HCT116 (cell line): ENCODE results near the gene SLC34A3. TPM values are rescaled to one million over a fixed set of nuclear protein-coding genes. Genes with fewer than 3 reads are reported as not detected.

ENCODE experiments used
- ATAC-seq: fragments of 200-7000 bp; cut with Tn5 transposase; 2 replicates; pipeline ENCODE4 v1.9.1; 2020; ENCODE audit warnings: mild to moderate bottlenecking, moderate library complexity
- BruUV-seq: library from RNA; stranded (reverse); fragments of 400-500 nt; replicated peaks from 2 replicates; lab custom pipeline; 2021; lab: Mats Ljungman, UMichigan
- CTCF ChIA-PET: fragments of 300-600 bp; sonication (Branson Sonifier 250); formaldehyde crosslinking; loops from one replicate; lab custom pipeline; 2021; ENCODE audit warnings: antibody characterized with exemption; lab: Charles Lee
- POLR2A ChIA-PET: fragments of 300-600, 350-600 bp; sonication (Branson Sonifier 250); formaldehyde crosslinking; loops from one replicate; lab custom pipeline; 2021; ENCODE audit warnings: antibody characterized with exemption; lab: Charles Lee
- RAD21 ChIA-PET, 2 experiments: fragments of 300-600 bp; sonication (Branson Sonifier 250); formaldehyde crosslinking; loops; one replicate each; lab custom pipeline; 2023; ENCODE audit warnings: low total read pairs in 2 of 2; ENCODE audit not compliant: uncharacterized antibody in 2 of 2, unreplicated experiment in 2 of 2, low non-redundant PET in 1 of 2; lab: Charles Lee
- DNase-seq: peaks from one replicate; pipeline ENCODE4 v3.0.0-alpha.2; 2010; ENCODE audit warnings: low read depth, low spot score
- H2AFZ ChIP-seq: fragments of 200-600 bp; shearing (Covaris generic), sonication (generic); 2 replicates; pipeline ENCODE4 v1.6.1; 2017; ENCODE audit warnings: low read depth, mixed run types, mixed read lengths, antibody characterized with exemption, low read length; ENCODE audit not compliant: poor library complexity, severe bottlenecking
- H3K27ac ChIP-seq: 2 replicates; pipeline ENCODE4 v1.5.1; 2012; ENCODE audit warnings: low read depth, low read length
- H3K27me3 ChIP-seq: fragments of 200-600 bp; sonication (generic); 2 replicates; pipeline ENCODE4 v1.6.1; 2016; ENCODE audit warnings: mixed run types, low read length, mixed read lengths; ENCODE audit not compliant: insufficient read depth
- H3K36me3 ChIP-seq, 2 experiments: fragments of 200-500 bp in 1 of 2; fragments of 200-600 bp in 1 of 2; sonication (Bioruptor generic) in 1 of 2; sonication (generic) in 1 of 2; 2 replicates each; pipeline versions ENCODE4 v1.5.1 to v1.6.1; 2014 to 2016; ENCODE audit warnings: low read length in 2 of 2, inconsistent platforms in 1 of 2, mixed read lengths in 1 of 2, mixed run types in 1 of 2; ENCODE audit not compliant: insufficient read depth in 2 of 2, control insufficient read depth in 1 of 2
- H3K4me1 ChIP-seq, 2 experiments: fragments of 200-600 bp in 1 of 2; sonication (generic) in 1 of 2; 2 replicates each; pipeline versions ENCODE4 v1.5.1 to v1.6.1; 2012 to 2017; ENCODE audit warnings: low read length in 2 of 2, inconsistent platforms in 1 of 2, mild to moderate bottlenecking in 1 of 2, mixed read lengths in 1 of 2, mixed run types in 1 of 2, moderate library complexity in 1 of 2; ENCODE audit not compliant: insufficient read depth in 2 of 2, control insufficient read depth in 1 of 2
- H3K4me2 ChIP-seq: fragments of 200-600 bp; sonication (generic); 2 replicates; pipeline ENCODE4 v1.6.1; 2017; ENCODE audit warnings: mixed run types, low read length, mixed read lengths
- H3K4me3 ChIP-seq, 2 experiments: fragments of 200-600 bp in 1 of 2; sonication (generic) in 1 of 2; replicated peaks in 1 of 2; 2 replicates each; pipeline ENCODE4 v1.5.1; 2011 to 2016; ENCODE audit warnings: low read length in 2 of 2, control low read depth in 1 of 2, low read depth in 1 of 2, mild to moderate bottlenecking in 1 of 2, mixed read lengths in 1 of 2, mixed run types in 1 of 2
- H3K79me2 ChIP-seq: fragments of 200-600 bp; sonication (generic); 2 replicates; pipeline ENCODE4 v1.6.1; 2017; ENCODE audit warnings: mild to moderate bottlenecking, mixed run types, low read length, moderate library complexity, mixed read lengths; ENCODE audit not compliant: insufficient read depth
- H3K9ac ChIP-seq: fragments of 200-600 bp; sonication (generic); 2 replicates; pipeline ENCODE4 v1.6.1; 2016; ENCODE audit warnings: low read length, mixed read lengths
- H3K9me2 ChIP-seq: fragments of 200-600 bp; sonication (generic), shearing (Covaris generic); 2 replicates; pipeline ENCODE4 v1.6.1; 2017; ENCODE audit warnings: mixed run types, mild to moderate bottlenecking, moderate library complexity; ENCODE audit not compliant: insufficient read depth
- H3K9me3 ChIP-seq, 2 experiments: fragments of 200-500 bp in 1 of 2; fragments of 200-600 bp in 1 of 2; sonication (Bioruptor generic) in 1 of 2; sonication (generic) in 1 of 2; 2 replicates each; pipeline ENCODE4 v1.6.1; 2014 to 2017; ENCODE audit warnings: low read length in 2 of 2, mixed read lengths in 2 of 2, inconsistent platforms in 1 of 2, low read depth in 1 of 2, mild to moderate bottlenecking in 1 of 2, mixed run types in 1 of 2, moderate library complexity in 1 of 2; ENCODE audit not compliant: control insufficient read depth in 1 of 2, insufficient read depth in 1 of 2
- H4K20me1 ChIP-seq: fragments of 200-600 bp; sonication (generic), shearing (Covaris generic); 2 replicates; pipeline ENCODE4 v1.6.1; 2017; ENCODE audit warnings: mixed run types, mild to moderate bottlenecking, moderate library complexity; ENCODE audit not compliant: insufficient read depth
- CEBPB ChIP-seq: IDR thresholded peaks from 2 replicates; pipeline ENCODE4 v1.6.1; 2012; ENCODE audit warnings: low read depth
- POLR2A ChIP-seq: IDR thresholded peaks from 2 replicates; pipeline ENCODE4 v1.7.0; 2011; ENCODE audit warnings: borderline replicate concordance; ENCODE audit not compliant: insufficient read depth, insufficient read length; ENCODE audit errors: extremely low read depth
- YY1 ChIP-seq: IDR thresholded peaks from 2 replicates; pipeline ENCODE4 v1.6.1; 2011; ENCODE audit warnings: low read length, low read depth, moderate library complexity, mild to moderate bottlenecking; ENCODE audit not compliant: insufficient replicate concordance; ENCODE audit errors: extremely low read depth
- intact Hi-C: fragments of 100-400 bp; cut with micrococcal nuclease; formaldehyde crosslinking; loops from 2 replicates; pipeline ENCODE4 v1.10.0; 2022
- total RNA-seq: library from RNA; stranded (reverse); gene quantifications from one replicate; pipeline ENCODE4 v1.2.1, GENCODE V29; 2021; ENCODE audit not compliant: unreplicated experiment
- TF ChIP-seq, protein P1 (sequence below), 3 experiments: fragments of 200-600 bp in 1 of 3; sonication (generic) in 1 of 3; IDR thresholded peaks in 2 of 3; conservative IDR thresholded peaks in 1 of 3; 2 replicates each; pipeline ENCODE4 v1.5.1; 2012 to 2017; ENCODE audit warnings: low read depth in 2 of 3, low read length in 2 of 3, antibody characterized with exemption in 1 of 3, borderline replicate concordance in 1 of 3, control low read depth in 1 of 3, mild to moderate bottlenecking in 1 of 3, mixed read lengths in 1 of 3, mixed run types in 1 of 3, moderate library complexity in 1 of 3; ENCODE audit not compliant: insufficient read depth in 1 of 3

Gene SLC34A3
- total RNA-seq, 1 experiment from 2014 or later, result 0.15 TPM

DNA sequence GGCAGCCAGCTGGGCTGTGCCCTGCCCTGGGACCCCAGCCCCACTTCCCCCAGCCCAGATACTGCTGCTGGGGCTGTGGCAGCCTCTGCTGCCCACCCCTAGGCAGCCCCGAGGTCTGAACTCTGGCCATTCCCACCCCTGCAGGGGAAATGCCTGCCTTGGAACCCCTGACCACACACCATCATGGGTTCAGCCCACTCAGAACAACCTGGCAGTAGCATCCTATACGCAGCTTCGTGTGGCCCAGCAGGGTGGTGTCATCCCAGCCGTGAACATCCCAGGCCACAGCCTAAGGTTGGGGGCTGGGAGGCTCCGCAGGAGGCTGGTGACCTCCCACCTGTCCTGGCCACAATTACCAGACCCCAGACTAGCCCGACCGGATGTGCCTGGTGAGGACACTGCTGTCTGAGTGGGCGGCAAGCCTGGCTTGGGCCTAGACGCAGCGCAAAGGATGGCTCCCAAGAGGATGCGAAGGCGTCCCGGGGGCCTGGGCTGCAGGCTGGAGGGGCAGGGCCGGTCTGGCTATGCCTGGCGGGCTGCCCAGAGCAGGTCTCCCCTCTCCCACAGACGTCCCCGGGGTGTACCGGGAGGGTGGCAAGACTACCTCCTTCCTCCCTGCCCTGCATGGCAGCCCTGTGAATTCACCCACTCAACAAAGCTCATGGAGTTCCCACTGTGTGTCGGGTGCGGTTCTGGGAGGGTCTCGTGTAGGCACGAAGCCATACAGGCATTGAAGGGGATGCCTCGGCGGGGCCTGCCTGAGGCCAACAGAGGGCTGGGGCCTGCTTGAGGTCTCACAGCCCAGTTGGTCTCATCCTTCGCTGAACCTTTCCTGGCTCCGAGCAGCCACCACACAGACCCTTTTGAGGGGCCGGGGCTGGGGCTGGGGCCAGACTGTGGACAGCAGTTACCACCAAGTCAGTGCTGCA, 1.5 kb upstream of the SLC34A3 start (continued):
- TF ChIP-seq, protein P1, sequence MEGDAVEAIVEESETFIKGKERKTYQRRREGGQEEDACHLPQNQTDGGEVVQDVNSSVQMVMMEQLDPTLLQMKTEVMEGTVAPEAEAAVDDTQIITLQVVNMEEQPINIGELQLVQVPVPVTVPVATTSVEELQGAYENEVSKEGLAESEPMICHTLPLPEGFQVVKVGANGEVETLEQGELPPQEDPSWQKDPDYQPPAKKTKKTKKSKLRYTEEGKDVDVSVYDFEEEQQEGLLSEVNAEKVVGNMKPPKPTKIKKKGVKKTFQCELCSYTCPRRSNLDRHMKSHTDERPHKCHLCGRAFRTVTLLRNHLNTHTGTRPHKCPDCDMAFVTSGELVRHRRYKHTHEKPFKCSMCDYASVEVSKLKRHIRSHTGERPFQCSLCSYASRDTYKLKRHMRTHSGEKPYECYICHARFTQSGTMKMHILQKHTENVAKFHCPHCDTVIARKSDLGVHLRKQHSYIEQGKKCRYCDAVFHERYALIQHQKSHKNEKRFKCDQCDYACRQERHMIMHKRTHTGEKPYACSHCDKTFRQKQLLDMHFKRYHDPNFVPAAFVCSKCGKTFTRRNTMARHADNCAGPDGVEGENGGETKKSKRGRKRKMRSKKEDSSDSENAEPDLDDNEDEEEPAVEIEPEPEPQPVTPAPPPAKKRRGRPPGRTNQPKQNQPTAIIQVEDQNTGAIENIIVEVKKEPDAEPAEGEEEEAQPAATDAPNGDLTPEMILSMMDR (IDR thresholded peaks at IDR 0.05 in 2 of 3, conservative IDR thresholded peaks at IDR 0.05 in 1 of 3; ENCODE audit: borderline replicate concordance in 1 of 3, insufficient read depth in 1 of 3, low read depth in 2 of 3, low read length in 2 of 3), result no peak
- TF ChIP-seq POLR2A, result no peak

- no peak overlapping the region for H3K4me3 ChIP-seq
- POLR2A ChIA-PET, result no interaction called here
Observed at GRCh38 chr9:137229903-137230704, 597 bp upstream of the SLC34A3 start.

More at GRCh38 chr9:137229903-137230704, 597 bp upstream of the SLC34A3 start:
- Histone ChIP-seq H3K4me1 (peaks cover 34 to 46% of the 10 kb centered on the region in 2 experiments), H3K4me2 (no peak overlapping the region), H3K9me2 (no peaks in the 10 kb centered on the region), H3K9ac (no peak overlapping the region), H3K79me2 (no peaks in the 10 kb centered on the region), H2AFZ (no peak overlapping the region), H3K36me3 (no peaks in the 10 kb centered on the region), H3K27me3 (no peaks in the 10 kb centered on the region), H3K9me3 (no peaks in the 10 kb centered on the region), H4K20me1 (no peaks in the 10 kb centered on the region), H3K27ac (no peak overlapping the region)
- ChIA-PET CTCF (no interaction called here), RAD21 (no interaction called here)
- no peak for ATAC-seq
- no peak for DNase-seq
- intact Hi-C loops, result loop anchor here (5.0 to 10.0 kb wide), 3 partner anchors 43 to 445 kb away; partner anchors contain the start of genes ANAPC2, NPDC1 and SSNA1
- no TSS peak for BruUV-seq
- TF ChIP-seq, protein P1 (IDR thresholded peaks at IDR 0.05 in 2 of 3, conservative IDR thresholded peaks at IDR 0.05 in 1 of 3; ENCODE audit: borderline replicate concordance in 1 of 3, insufficient read depth in 1 of 3, low read depth in 2 of 3, low read length in 2 of 3), result no peak
- TF ChIP-seq CEBPB (no peak), YY1 (no peak)
